B cell (primary cell): Measurements from ENCODE around the gene NUDT3.

Experiments used
- EZH2 ChIP-seq: IDR thresholded peaks from 2 replicates; pipeline ENCODE4 v1.6.1; 2012; ENCODE audit warnings: borderline replicate concordance, low read depth, mild to moderate bottlenecking, moderate library complexity, low read length; ENCODE audit not compliant: insufficient read depth, poor library complexity, severe bottlenecking
- TF ChIP-seq, protein P1 (sequence below): fragments of 200-600 bp; IDR thresholded peaks from one replicate; pipeline ENCODE4 v1.8.0; 2022; ENCODE audit warnings: antibody characterized with exemption, mild to moderate bottlenecking

DNA sequence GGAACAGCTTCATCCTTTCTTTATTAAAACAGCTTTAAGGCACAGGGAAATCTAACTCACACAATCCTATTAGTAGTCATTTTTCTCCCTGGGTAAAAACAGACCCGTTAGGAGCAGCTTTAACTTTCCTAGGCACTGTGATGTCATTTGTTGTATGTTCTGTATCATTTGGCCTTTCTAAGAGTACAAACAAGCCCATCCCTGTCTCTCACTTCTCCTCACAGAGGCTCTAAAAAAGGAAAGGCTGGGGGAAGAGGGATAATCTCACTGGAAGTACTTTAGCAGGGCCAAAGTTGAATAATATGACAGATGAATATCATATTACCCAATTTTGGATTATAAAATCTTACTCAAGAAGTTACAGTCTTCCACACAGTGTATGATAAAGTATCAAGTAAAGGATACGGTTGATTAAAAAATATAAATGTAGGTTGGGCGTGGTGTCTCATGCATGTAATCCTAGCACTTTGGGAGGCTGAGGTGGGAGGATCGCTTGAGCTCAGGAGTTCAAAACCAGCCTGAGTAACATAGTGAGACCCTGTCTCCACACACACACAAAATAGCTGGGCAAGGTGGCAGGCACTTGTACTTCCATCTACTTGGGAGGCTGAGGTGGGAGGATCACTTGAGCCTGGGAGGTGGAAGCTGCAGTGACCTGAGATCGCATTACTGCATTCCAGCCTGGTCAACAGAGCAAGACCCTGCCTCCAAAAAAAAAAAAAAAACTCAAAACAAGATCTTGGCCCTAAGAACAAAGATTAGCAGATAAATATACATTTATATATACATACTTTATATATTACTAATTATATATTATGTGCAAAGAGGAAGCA, 7.9 kb downstream of the NUDT3 start:
- TF ChIP-seq, protein P1, sequence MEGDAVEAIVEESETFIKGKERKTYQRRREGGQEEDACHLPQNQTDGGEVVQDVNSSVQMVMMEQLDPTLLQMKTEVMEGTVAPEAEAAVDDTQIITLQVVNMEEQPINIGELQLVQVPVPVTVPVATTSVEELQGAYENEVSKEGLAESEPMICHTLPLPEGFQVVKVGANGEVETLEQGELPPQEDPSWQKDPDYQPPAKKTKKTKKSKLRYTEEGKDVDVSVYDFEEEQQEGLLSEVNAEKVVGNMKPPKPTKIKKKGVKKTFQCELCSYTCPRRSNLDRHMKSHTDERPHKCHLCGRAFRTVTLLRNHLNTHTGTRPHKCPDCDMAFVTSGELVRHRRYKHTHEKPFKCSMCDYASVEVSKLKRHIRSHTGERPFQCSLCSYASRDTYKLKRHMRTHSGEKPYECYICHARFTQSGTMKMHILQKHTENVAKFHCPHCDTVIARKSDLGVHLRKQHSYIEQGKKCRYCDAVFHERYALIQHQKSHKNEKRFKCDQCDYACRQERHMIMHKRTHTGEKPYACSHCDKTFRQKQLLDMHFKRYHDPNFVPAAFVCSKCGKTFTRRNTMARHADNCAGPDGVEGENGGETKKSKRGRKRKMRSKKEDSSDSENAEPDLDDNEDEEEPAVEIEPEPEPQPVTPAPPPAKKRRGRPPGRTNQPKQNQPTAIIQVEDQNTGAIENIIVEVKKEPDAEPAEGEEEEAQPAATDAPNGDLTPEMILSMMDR, result no peak
- no peak for TF ChIP-seq EZH2
